CD4-positive, alpha-beta T cell treated with Interleukin-17A for 1 hour (primary cell): ENCODE data around the gene IVL.
A peak's percentile ranks its signal among the peaks of the same experiment; 100 is the strongest.

ENCODE experiments used
- DNase-seq: peaks from one replicate; pipeline ENCODE4 v3.0.0-alpha.2; 2020

Gene IVL

DNA sequence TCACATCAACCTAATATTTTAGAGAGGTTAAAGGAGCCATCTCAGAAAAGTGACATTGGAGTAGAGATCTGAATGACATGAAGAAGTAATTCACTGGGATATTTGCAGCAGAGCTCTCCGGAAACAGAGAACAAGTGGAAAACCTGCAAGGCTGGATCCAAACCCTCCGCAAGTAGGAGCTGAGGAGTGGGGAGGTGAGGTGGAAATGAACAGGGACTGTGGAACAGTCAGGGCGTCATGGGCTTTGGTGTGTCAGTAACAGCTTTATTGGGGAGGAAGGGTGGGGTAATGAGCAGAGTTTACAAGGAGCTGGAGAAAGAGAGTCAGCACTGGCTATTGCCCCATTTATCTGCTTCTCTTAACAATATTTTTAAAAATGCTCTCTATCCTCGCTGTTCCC is 9.3 kb upstream of the IVL start:
- no peak for DNase-seq

DNA sequence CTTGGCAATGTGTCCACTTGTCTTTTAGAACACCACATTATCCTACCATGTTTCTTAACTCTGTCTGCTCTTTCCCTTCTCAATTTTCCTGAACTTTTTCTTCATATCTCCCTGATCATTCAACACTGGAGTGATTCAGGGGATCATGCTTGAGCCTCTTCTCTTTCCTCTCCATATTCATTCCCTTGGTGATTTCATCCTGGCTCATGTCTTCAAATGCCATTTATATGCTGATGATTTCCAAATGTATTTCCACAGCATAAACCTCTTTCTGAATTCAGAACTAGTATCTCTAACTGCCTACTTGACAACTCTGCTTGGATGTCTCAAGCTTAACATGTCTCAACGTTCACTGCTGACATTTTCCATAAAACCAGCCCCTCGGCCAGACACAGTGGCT is 8.5 kb upstream of the IVL start:
- DNase-seq, result no peak

DNA sequence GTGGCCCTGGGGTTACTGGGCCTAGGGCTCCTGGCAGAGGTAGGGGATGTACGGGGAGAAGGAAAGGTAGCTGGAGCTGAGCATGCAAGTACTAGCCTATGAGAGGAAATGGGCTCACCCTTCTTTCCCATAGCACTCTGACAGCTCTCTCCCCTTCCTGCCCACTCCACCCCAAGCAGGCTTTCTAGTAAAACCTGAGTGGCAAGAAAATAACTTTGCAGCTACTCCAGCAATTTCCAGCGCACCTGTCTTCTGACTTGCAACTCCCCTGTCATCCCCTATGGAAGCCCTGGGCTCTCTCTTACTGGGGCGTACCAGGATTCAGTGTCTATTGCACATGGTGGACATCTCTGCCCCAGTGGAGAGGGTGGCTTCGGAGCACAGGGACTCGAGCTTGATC is 6.7 kb upstream of the IVL start:
- DNase-seq, result no peak

DNA sequence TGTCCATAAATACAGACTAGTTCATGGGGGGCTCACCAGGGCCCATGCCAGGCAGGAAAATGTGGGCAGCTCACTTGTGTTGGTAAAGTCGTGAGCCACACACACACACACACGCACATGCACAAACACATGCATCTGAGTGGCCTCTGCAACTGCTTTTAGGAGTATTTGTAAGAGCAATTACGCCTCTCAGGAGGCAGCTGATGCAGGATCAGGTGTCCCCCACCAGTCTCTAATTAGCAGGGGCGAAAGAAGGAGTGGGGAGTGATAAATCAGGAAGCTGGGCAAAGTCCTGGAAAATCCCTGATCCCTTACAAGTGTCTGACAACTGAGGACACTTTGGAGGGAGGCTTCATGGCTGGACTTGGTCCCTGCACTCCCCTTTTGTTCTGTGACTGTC is 5.7 kb upstream of the IVL start:
- DNase-seq, result no peak

DNA sequence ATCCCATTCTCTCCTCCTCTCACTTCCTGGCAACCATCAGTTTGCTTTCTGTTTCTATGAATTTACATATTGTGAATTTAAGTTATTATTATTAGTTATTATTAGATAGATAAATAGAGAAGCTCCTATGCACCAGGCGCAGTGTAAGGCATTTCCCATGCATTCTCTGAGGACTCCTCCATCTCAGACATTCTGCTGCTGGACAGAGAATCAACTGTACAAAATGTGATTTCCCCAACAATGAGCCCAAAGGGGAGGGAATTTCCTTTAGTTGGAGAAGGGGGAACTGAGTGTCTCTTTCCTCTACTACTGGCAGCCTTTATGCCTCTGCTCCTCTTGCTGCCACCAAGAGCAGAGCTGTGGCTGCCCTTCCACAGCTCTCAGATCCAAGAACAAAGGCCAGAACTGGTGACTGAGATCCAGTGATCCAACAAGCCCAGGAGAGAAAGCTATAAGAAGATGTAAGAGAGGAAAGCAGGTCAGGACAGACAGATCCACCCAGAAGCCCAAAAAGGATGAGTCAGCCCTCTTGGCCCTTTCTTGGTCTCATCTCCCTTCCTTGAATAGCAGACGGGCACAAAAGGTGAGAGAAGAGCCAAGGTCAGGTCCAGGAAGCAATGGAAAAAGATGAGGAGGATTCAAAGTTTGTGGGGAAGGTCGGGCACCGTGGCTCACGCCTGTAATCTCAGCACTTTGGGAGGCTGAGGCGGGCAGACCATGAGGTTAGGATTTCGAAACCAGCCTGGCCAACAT is 3.5 kb upstream of the IVL start:
- no peak for DNase-seq

DNA sequence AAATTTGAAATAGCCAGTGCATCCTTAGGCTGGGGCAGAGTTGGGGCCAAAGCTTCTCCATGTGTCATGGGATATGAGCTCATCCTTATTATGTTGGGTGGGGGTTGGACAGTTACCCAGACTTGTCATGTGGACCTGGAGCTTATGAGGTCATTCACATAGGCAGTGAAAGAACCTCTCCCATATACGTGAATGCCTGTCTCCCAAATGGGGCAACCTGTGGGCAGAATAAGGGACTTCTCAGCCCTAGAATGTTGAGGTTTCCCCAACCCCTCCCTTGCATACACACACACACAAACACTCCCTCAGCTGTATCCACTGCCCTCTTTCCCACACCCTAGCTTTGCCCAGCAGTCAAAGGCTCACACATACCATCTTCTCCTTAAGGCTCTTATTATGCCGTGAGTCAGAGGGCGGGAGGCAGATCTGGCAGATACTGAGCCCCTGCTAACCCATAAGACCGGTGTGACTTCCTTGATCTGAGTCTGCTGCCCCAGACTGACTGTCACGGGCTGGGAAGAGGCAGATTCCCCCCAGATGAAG is 2.3 kb upstream of the IVL start:
- DNase-seq, result no peak

DNA sequence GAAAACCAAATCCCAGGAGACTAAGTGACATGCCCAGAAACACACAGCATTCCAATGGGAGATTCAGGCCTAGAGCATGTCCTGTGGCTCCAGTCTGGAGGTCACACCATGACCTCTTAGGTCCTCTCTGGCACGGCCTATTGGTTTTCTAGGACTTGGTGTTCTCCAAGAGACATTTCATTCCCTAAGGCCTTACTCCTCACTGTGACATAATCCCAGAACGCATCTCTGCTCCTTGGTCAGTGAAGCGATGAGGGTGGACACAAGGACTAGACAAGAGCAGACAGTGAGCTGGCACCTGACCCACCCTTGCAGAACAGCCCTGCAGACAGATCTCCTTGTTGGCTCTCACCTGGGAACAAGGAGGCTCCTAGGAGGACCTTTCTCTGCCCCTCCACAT is 860 bp downstream of the IVL start:
- no peak for DNase-seq

DNA sequence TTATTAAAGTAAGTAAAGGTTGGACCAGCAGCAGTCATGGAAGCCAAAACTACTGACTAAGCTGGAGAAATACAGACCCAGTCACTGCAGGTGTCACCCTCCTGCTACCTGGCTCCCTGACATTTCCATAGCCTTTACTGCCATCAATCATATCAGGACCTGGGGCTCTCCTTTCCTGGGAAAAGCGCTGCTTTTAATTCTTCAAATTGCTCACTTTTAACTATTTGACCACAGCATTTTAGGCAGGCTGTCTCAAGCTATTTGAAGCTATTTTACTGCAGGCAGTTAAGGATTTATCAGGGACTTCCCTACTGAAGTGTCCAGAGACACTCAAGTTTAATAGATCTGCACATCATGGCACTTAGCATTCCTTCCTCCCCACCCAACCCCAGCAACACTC is 4.1 kb downstream of the IVL start:
- no peak for DNase-seq

DNA sequence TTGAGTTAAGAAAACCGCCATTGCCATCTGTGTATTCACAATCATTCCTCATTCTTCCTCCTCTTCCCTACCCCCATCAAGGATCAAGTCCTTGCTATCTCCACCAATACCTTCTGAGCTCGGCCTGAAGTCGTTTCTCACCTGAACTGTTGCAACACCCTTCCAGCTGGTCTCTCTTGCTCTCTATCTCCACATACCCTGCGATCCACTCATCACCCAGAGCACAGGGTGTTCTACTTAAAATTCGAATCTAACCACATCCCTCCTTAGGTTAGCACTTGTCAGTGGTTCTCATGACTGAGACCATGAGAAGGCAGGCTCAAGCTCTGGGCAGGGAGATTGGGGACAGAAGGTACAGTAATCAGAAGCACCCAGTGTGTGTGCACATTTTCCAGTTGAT is 4.6 kb downstream of the IVL start:
- DNase-seq, result peak; percentile 9

DNA sequence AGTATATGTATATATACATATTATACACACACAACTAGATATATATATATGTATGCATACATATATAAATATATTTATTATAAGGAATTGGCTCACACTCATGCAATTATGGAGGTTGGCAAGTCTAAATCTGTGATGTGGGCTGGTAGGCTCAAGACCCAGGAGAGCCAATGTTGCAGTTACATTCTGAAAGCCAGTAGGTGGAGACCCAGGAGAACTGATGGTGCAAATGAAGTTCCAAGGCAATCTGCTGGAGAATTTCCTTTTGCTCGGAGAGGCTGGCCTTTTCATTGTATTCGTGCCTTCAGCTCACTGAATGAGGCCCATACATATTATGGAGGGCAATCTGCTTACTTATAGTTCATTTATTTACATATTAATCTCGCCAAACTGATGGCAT is 9.4 kb downstream of the IVL start:
- no peak for DNase-seq

DNA sequence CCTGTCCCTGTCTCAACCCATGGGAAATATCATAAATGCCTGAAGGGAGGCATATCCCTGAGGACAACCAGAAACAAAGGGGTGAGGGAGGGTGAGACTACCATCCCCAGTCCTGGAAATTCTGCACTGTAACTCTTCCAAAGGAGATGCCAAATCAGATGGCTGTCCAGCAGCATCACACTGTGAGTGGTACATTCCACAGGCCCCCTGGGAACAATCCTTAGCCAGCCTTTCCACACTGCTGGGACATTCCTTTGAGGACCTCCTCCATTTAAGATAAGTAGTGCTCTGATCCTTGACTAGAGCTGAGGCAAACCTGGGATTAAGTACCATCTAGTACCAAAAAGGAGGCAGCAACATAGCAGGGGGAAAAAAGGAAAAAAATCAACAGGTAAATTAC is 10.7 kb downstream of the IVL start:
- DNase-seq, result no peak

DNA sequence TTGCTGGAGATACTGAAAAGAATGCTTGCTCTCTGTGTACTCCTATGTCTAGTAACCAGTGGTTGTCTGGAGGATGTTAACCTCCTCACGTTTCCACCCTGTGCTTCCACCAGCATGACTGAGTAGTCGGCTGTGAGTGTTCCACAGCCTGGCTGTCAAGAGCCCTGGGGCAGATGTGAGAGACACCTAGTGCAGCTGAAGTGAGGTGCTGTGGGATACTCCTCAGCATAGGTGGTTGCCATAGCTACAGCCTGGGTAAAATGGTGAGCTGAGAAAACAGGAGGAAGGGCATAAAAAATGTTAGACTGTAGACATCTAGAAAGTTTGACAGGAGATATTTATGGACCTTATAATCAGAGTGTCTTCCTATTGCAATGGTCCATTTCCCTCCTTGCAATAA is 15.8 kb downstream of the IVL start:
- no peak for DNase-seq

DNA sequence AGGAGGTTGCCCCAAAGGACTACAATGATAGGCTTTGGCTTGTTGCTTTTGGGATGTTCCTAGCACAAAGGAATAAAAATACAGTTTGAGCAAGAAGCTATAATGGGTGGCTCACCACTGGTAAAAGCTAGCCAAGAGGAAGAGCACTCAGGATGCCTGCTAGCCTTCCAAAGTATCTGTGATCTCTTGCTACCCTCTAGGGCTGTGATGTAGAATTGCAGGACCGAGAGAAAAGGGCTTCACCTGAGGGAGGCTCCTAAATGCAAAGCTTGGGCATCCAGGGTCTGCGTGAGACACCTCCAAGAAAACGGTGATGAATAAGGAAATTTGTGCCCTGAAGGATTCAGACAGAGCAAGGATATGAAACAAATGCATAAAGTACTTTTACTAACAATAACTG is 17.7 kb downstream of the IVL start:
- no peak for DNase-seq

DNA sequence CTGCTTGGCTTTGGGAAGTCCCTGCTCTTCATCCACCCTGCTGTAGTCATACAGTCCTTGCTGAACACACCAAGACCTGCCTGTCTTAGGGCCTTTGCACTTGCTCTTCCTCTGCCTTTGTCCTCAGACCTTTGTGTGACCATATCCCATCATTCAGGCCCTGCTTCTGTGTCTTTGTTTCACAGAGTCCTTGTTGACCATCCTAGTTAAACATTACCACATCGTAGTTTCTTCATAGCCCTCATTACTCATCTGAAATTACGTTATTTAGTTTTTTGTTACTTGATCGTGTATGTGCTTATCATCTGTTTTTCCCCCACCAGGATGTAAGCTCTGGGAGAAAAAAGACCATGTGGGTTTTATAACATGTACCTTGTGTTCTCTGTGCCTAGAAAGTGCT is 20.3 kb downstream of the IVL start:
- DNase-seq, result no peak

DNA sequence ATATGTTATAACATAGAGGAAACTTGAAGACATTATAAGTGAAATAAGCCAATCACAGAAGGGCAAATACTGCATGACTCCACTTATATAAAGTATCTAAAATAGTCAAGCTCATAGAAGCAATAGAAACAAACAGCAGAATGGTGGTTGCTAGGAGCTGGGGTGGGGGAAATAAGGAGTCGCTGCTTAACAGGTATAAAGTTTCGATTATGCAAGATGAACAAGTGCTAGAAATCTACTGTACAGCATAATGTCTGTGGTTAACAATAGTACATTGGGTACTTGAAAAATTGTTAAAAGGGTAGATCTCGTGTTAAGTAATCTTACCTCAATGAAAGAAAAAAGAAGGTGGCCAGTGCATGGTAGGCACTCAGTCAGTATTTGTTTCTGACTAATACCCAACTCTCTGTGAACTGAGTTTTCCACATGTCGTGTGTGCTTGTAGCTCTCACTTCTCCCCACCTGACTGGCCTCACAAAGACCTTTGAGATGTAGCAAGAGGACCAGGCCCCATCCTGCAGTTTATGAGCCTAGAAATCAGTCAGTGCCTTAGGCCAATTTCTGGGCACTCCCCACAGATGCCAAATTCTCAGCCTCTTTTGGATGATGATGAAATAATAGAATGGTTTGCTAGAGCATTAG is 23.9 kb downstream of the IVL start:
- DNase-seq, result no peak

DNA sequence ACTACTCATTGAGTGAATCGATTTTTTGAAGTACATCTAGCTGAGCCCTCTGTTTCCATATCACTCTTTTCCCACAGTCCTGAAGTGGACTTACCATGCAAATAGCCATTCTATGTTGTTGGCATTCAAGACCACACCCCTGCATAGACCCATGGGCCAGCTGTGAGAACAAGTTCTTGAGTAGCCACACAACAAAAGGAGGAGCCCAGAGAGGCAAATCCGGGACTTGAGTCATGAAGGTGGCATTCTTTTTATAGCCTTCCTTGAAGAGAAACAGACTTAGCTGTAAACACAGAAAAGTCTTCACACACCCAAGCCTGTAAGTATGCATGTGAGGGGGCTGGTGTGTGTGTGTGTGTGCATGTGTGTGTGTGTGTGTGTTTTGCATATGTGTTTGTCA is 24.9 kb downstream of the IVL start:
- no peak for DNase-seq

DNA sequence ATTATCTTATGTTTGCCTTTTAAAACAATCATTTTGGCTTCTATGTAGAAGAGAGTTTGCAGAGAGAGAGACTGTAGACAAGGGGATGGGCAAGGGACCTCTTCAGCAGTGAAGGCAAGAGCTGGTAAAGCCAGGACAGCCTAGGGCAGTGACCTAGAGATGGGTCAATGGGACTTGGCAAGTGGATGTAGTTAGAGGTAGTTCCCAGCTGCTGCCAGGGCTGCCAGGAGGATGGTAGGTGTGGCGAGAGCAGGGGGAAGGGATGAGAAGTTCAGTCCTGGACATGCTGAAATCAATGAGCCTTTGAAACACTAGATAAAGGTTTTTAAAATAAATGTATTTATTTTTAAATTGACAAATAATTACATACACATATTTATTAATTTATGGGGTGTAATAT is 32.3 kb downstream of the IVL start:
- DNase-seq, result no peak

DNA sequence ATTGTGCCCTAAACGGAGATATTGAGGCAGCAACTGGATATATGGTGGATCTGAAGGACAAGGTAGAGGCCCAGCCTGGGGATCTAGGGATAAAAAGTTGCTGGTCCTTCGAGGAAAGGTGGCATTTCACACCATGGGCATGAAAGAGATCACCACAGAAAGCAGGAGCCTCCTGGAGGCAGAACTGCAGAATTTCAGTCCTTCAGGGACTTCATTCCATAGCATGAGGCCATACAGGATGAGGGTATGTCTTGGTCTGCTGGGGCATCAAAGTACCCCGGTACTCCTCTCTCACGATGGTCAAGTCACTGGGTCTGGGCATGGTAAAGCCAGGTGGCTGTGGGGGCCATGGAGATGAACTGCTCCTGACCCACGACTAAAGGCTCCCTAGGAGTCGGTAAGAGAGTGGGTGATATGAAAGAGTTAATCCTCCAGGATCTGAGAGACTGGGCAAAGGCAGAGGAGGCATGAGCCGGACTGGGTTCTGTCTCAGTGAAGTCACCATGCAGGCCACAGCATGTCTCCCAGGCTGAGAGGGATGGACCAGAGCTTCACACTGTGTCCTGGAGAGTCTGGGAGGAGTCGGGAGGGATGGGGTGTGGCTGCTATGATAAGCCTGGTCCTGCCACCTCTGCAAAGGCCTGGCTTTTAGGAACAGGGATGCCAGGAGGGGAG is 32.8 kb downstream of the IVL start:
- DNase-seq, result no peak

DNA sequence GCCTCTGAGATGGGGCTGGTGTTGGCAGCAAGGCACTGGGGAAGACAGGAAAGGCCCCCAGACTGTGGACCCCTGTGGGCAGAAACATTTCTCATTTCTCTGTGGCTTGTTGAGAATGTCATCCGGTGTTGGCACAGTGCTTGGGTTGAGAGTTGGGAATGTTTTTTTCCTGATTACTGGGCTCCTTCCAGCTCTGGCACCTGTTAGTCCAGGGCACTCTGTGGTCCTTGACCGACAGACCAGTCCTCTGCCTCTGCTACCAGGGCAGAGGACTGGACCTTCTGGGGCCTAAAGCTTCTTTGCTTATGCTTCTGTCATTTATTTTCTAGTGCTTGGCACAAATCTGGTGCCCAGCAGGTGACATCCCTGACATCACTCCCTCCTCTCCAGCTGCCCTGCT is 33.8 kb downstream of the IVL start:
- DNase-seq, result no peak

DNA sequence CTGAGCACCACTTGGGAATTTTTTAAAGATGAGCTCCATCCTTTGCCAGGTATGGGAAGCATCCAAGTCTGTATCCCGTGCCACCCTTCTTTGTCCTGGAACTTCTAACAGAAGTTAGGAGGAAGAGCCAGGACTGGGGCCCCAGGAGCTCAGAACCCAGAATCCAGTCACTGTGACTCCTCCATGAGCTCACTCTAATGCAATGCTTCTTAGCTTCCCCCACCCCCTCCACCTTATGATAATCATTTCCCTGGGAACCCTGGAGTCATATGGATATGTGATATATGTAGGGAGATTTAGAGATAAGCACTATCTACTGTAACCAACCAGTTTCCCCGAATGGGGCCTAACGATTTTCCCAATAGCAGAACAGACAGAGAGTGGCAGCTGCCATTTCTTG is 37.9 kb downstream of the IVL start:
- DNase-seq, result no peak

DNA sequence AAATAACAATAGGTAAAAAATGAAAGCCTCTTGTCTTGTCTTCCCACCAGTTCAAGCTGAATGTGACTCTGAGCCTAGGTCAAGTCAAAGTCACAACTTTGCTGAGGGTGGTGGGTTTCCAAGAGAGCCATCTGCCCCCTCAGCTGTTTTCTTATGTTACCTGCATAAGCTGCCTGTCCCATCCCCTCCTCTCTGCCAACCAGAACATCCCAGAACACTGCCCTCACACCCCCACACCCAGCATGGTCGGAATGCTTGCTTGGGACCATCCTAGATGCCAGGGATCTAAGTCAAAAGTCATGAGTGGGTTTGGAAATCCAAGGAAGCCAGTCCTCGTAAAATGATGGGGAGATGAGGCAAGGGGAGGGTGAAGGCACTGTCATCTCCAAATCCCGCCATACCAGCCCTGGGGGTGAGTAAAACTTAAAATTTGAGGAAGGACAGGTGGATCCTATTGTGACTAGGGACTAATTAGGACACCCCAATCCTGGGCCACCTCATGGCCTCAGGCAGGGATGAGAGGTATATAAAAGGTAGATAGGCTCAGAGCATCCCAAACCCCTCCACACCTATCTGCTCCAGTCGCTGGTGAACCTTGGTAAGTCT is 38.4 kb downstream of the IVL start, which contains the start of gene SPRR5:
SPRR5 (plus strand) TSS at position 556 of the 606 bp plus-strand sequence. CDS start 1,349 bp downstream, outside the sequence.
- DNase-seq, result no peak

DNA sequence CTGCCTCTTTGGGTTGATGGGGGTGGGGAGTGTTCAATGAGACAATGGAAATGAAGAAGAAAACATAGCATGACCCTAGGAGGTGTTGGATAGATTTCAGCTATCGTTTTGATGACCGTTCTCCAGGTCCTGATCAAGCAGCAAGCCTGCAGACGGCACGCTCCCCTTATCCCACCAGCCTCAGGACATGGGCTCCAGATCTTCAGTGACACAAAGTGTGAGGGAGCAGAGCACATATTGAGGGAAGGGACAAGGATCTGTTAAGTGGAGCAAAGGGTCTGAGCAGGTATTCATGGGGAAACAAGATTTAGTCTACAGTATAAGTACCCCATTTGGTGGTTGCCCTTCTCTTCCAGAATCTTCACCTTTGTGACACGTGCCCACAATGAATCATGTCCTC is 43.4 kb downstream of the IVL start:
- no peak for DNase-seq

DNA sequence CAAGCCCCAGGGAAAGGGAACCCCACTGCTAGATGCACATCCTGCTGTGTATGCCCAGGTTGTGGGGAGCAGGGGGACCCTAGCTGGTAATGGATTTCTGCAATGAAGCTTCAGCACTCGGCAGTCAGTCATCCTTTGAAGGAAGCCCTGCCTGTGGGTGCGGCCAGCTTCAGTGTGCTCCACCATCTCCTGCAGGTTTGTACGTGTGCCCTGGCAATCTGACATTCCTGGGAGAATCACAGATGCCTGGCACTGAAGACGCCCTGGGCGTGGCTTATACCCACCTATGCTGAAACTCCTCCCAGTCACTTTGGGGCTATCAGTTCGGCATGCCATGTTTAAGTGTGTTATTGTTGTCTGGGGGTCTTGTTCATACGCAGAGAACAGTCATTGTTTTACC is 45.4 kb downstream of the IVL start:
- no peak for DNase-seq

DNA sequence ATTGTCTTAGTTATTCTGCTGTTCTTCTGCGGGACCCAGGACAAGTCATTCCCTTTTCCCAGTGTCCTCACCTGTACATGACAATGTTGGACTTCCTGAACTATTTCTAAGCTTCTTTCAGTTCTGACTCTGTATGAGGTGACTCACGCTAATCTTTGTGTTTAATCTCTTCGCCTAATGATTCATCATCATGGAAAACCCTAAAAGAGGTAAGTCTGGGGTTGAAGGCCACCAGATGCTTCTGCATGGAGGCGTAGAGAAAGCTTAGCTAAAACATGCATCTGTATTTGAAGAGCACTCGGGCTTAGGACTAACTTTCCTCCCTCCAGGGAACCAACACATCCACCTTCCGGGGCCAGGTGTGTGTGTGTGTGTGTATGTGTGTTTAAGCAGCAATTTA is 46.1 kb downstream of the IVL start:
- no peak for DNase-seq
